Measurements from ENCODE around the gene EMP2. TPM values are rescaled to one million over a fixed set of nuclear protein-coding genes. Genes with fewer than 3 reads are reported as not detected.

The EMP2 gene
- total RNA-seq, 1 experiment from 2014 or later, result not detected

- no peak overlapping the region for H3K4me2 ChIP-seq (ENCODE audit: low read depth, low read length, poor library complexity, severe bottlenecking)
- H3K4me3 ChIP-seq (ENCODE audit: low read length), result no peak overlapping the region
- H3K9me3 ChIP-seq (ENCODE audit: low read length), result peaks cover 4% of the 10 kb centered on the region; the same call in 1 of the 2 replicates
- H3K9ac ChIP-seq (ENCODE audit: low read length), result no peak overlapping the region
- no peak overlapping the region for H2AFZ ChIP-seq (ENCODE audit: low read length)
- no peaks in the 10 kb centered on the region for H3K79me2 ChIP-seq (ENCODE audit: low read length)
- no peaks in the 10 kb centered on the region for H3K27me3 ChIP-seq (ENCODE audit: low read length)
- no peaks in the 10 kb centered on the region for H3K9me2 ChIP-seq (replicated peaks; ENCODE audit: insufficient read depth, low read length)
- no peaks in the 10 kb centered on the region for H4K20me1 ChIP-seq (ENCODE audit: insufficient read depth, low read depth, low read length)
- no peaks in the 10 kb centered on the region; the same call in 1 of the 2 replicates for H3K4me1 ChIP-seq (ENCODE audit: low read length)
- no peak for DNase-seq
- no peaks in the 10 kb centered on the region; the same call in 1 of the 2 replicates for H3K36me3 ChIP-seq (ENCODE audit: insufficient read depth, low read length)
- no peak overlapping the region for H3K27ac ChIP-seq (ENCODE audit: low read length)
These were observed 83.0 kb downstream of the EMP2 start for GRCh38 chr16:10497132-10498101.

GRCh38 chr16:10495031-10495345 is 85.4 kb downstream of the EMP2 start:
- no peak for DNase-seq
- Histone ChIP-seq H3K9me3 (ENCODE audit: low read length) (peaks cover 4% of the 10 kb centered on the region; the same call in 1 of the 2 replicates), H3K9ac (ENCODE audit: low read length) (no peak overlapping the region), H3K4me1 (ENCODE audit: low read length) (no peaks in the 10 kb centered on the region), H3K36me3 (ENCODE audit: insufficient read depth, low read length) (no peaks in the 10 kb centered on the region; the same call in 1 of the 2 replicates), H3K27me3 (ENCODE audit: low read length) (no peaks in the 10 kb centered on the region), H3K4me3 (ENCODE audit: low read length) (no peak overlapping the region), H2AFZ (ENCODE audit: low read length) (no peak overlapping the region), H4K20me1 (ENCODE audit: insufficient read depth, low read depth, low read length) (no peaks in the 10 kb centered on the region), H3K27ac (ENCODE audit: low read length) (no peak overlapping the region), H3K9me2 (replicated peaks; ENCODE audit: insufficient read depth, low read length) (no peaks in the 10 kb centered on the region), H3K4me2 (ENCODE audit: low read depth, low read length, poor library complexity, severe bottlenecking) (no peak overlapping the region), H3K79me2 (ENCODE audit: low read length) (no peaks in the 10 kb centered on the region)

GRCh38 chr16:10494343-10495030 is 85.9 kb downstream of the EMP2 start:
- H3K4me3 ChIP-seq (ENCODE audit: low read length), result no peak overlapping the region
- no peak overlapping the region for H2AFZ ChIP-seq (ENCODE audit: low read length)
- no peak overlapping the region for H3K4me2 ChIP-seq (ENCODE audit: low read depth, low read length, poor library complexity, severe bottlenecking)
- peaks cover 4% of the 10 kb centered on the region; the same call in 1 of the 2 replicates for H3K9me3 ChIP-seq (ENCODE audit: low read length)
- DNase-seq, result no peak
- no peaks in the 10 kb centered on the region for H3K4me1 ChIP-seq (ENCODE audit: low read length)
- no peaks in the 10 kb centered on the region; the same call in 1 of the 2 replicates for H3K36me3 ChIP-seq (ENCODE audit: insufficient read depth, low read length)
- no peak overlapping the region for H3K9ac ChIP-seq (ENCODE audit: low read length)
- no peaks in the 10 kb centered on the region for H3K27me3 ChIP-seq (ENCODE audit: low read length)
- no peaks in the 10 kb centered on the region for H3K79me2 ChIP-seq (ENCODE audit: low read length)
- H3K27ac ChIP-seq (ENCODE audit: low read length), result no peak overlapping the region
- H3K9me2 ChIP-seq (replicated peaks; ENCODE audit: insufficient read depth, low read length), result no peaks in the 10 kb centered on the region
- no peaks in the 10 kb centered on the region for H4K20me1 ChIP-seq (ENCODE audit: insufficient read depth, low read depth, low read length)

GRCh38 chr16:10493276-10493675 is 87.1 kb downstream of the EMP2 start:
- no peak overlapping the region for H3K4me2 ChIP-seq (ENCODE audit: low read depth, low read length, poor library complexity, severe bottlenecking)
- H3K4me3 ChIP-seq (ENCODE audit: low read length), result no peak overlapping the region
- peaks cover 4% of the 10 kb centered on the region; the same call in 1 of the 2 replicates for H3K9me3 ChIP-seq (ENCODE audit: low read length)
- H3K4me1 ChIP-seq (ENCODE audit: low read length), result no peaks in the 10 kb centered on the region
- no peak overlapping the region for H3K9ac ChIP-seq (ENCODE audit: low read length)
- H3K27ac ChIP-seq (ENCODE audit: low read length), result no peak overlapping the region
- H3K9me2 ChIP-seq (replicated peaks; ENCODE audit: insufficient read depth, low read length), result no peaks in the 10 kb centered on the region
- DNase-seq, result no peak
- no peak overlapping the region for H2AFZ ChIP-seq (ENCODE audit: low read length)
- H3K27me3 ChIP-seq (ENCODE audit: low read length), result no peaks in the 10 kb centered on the region
- H4K20me1 ChIP-seq (ENCODE audit: insufficient read depth, low read depth, low read length), result no peaks in the 10 kb centered on the region
- no peaks in the 10 kb centered on the region; the same call in 1 of the 2 replicates for H3K36me3 ChIP-seq (ENCODE audit: insufficient read depth, low read length)
- no peaks in the 10 kb centered on the region for H3K79me2 ChIP-seq (ENCODE audit: low read length)

- peaks cover 4% of the 10 kb centered on the region; the same call in 1 of the 2 replicates for H3K9me3 ChIP-seq (ENCODE audit: low read length)
- no peaks in the 10 kb centered on the region for H3K4me1 ChIP-seq (ENCODE audit: low read length)
- no peak overlapping the region for H3K4me2 ChIP-seq (ENCODE audit: low read depth, low read length, poor library complexity, severe bottlenecking)
- H2AFZ ChIP-seq (ENCODE audit: low read length), result no peak overlapping the region
- H3K79me2 ChIP-seq (ENCODE audit: low read length), result no peaks in the 10 kb centered on the region
- no peaks in the 10 kb centered on the region; the same call in 1 of the 2 replicates for H3K36me3 ChIP-seq (ENCODE audit: insufficient read depth, low read length)
- H3K9me2 ChIP-seq (replicated peaks; ENCODE audit: insufficient read depth, low read length), result no peaks in the 10 kb centered on the region
- no peak overlapping the region for H3K9ac ChIP-seq (ENCODE audit: low read length)
- H3K27me3 ChIP-seq (ENCODE audit: low read length), result no peaks in the 10 kb centered on the region
- no peaks in the 10 kb centered on the region for H4K20me1 ChIP-seq (ENCODE audit: insufficient read depth, low read depth, low read length)
- H3K27ac ChIP-seq (ENCODE audit: low read length), result no peak overlapping the region
- no peak for DNase-seq
- no peak overlapping the region for H3K4me3 ChIP-seq (ENCODE audit: low read length)
These were observed 90.3 kb downstream of the EMP2 start for GRCh38 chr16:10490141-10490540.

GRCh38 chr16:10485698-10486382 is 94.6 kb downstream of the EMP2 start:
- Histone ChIP-seq H3K9ac (ENCODE audit: low read length) (no peak overlapping the region), H3K36me3 (ENCODE audit: insufficient read depth, low read length) (no peaks in the 10 kb centered on the region), H3K4me1 (ENCODE audit: low read length) (no peaks in the 10 kb centered on the region), H3K9me3 (ENCODE audit: low read length) (no peaks in the 10 kb centered on the region; the same call in 1 of the 2 replicates), H2AFZ (ENCODE audit: low read length) (no peak overlapping the region), H3K4me2 (ENCODE audit: low read depth, low read length, poor library complexity, severe bottlenecking) (no peak overlapping the region), H4K20me1 (ENCODE audit: insufficient read depth, low read depth, low read length) (no peaks in the 10 kb centered on the region), H3K27me3 (ENCODE audit: low read length) (no peaks in the 10 kb centered on the region), H3K4me3 (ENCODE audit: low read length) (no peak overlapping the region), H3K79me2 (ENCODE audit: low read length) (no peaks in the 10 kb centered on the region), H3K27ac (ENCODE audit: low read length) (no peak overlapping the region), H3K9me2 (replicated peaks; ENCODE audit: insufficient read depth, low read length) (no peaks in the 10 kb centered on the region)
- DNase-seq, result no peak

GRCh38 chr16:10485159-10485558 is 95.2 kb downstream of the EMP2 start:
- Histone ChIP-seq H3K27ac (ENCODE audit: low read length) (no peak overlapping the region), H3K4me3 (ENCODE audit: low read length) (no peak overlapping the region), H3K79me2 (ENCODE audit: low read length) (no peaks in the 10 kb centered on the region), H2AFZ (ENCODE audit: low read length) (no peak overlapping the region), H3K36me3 (ENCODE audit: insufficient read depth, low read length) (no peaks in the 10 kb centered on the region), H3K9me2 (replicated peaks; ENCODE audit: insufficient read depth, low read length) (no peaks in the 10 kb centered on the region), H3K9ac (ENCODE audit: low read length) (no peak overlapping the region), H3K4me1 (ENCODE audit: low read length) (no peaks in the 10 kb centered on the region), H4K20me1 (ENCODE audit: insufficient read depth, low read depth, low read length) (no peaks in the 10 kb centered on the region), H3K4me2 (ENCODE audit: low read depth, low read length, poor library complexity, severe bottlenecking) (no peak overlapping the region), H3K9me3 (ENCODE audit: low read length) (no peaks in the 10 kb centered on the region; the same call in 1 of the 2 replicates), H3K27me3 (ENCODE audit: low read length) (no peaks in the 10 kb centered on the region)
- no peak for DNase-seq
